Neural progenitor cell (in vitro differentiated cells): Measurements from ENCODE around the gene MAMDC4.

ENCODE experiments used
- CTCF ChIP-seq: fragments of 200-600 bp; sonication (generic); IDR thresholded peaks from 2 replicates; pipeline ENCODE4 v1.5.1; 2017; ENCODE audit warnings: antibody characterized with exemption, mild to moderate bottlenecking
- EZH2 ChIP-seq: fragments of 200-600 bp; sonication (generic); IDR thresholded peaks from 2 replicates; pipeline ENCODE4 v1.6.1; 2017; ENCODE audit warnings: antibody characterized with exemption, mild to moderate bottlenecking, moderate library complexity
- EZH2phosphoT487 ChIP-seq: fragments of 200-600 bp; sonication (generic); IDR thresholded peaks from 2 replicates; pipeline ENCODE4 v1.6.1; 2017; ENCODE audit warnings: antibody characterized with exemption

GRCh38 chr9:136826188-136826541 is 26.0 kb upstream of the MAMDC4 start:
- TF ChIP-seq CTCF (no peak), EZH2 (no peak), EZH2phosphoT487 (no peak)
